Measurements from ENCODE around the gene ABHD16B. TPM values are rescaled to one million over a fixed set of nuclear protein-coding genes. Genes with fewer than 3 reads are reported as not detected.
A peak's percentile ranks its signal among the peaks of the same experiment; 100 is the strongest.

Gene ABHD16B
- total and polyA plus RNA-seq, 2 of the 13 experiments (the other 11 are each of a cell fraction or from before 2014, with no cell fraction given): not detected

DNA sequence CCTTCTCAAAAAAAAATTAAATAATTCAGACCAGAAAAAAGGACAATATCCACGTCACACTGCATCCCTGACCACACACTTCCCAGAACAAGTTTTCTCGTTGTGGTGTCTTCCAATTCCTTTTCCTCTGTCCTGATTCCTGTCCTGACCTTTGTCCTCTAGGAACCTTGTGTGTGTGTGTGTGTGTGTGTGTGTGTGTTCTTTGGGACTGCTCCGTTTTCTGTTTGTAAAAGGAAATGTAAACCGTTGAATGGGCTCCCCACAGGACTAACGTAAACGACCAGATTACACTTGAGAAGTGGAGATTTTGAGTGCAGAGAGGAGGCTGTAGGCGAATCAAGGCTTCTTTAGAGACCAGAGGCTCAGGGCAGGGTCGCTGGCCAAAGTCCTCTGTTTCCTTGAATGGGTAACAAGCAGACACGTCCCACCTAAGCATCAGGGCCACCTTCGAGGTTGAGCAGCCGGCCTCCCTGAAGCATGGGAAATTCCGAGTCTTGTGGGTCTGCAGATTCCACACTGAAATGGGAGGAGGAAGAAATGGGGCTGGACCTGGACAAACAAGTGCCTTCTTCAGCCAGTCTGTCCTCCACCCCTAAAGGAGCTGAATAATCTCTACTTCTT lies 37.5 kb upstream of the ABHD16B start (continued):
- TF ChIP-seq, protein P1, sequence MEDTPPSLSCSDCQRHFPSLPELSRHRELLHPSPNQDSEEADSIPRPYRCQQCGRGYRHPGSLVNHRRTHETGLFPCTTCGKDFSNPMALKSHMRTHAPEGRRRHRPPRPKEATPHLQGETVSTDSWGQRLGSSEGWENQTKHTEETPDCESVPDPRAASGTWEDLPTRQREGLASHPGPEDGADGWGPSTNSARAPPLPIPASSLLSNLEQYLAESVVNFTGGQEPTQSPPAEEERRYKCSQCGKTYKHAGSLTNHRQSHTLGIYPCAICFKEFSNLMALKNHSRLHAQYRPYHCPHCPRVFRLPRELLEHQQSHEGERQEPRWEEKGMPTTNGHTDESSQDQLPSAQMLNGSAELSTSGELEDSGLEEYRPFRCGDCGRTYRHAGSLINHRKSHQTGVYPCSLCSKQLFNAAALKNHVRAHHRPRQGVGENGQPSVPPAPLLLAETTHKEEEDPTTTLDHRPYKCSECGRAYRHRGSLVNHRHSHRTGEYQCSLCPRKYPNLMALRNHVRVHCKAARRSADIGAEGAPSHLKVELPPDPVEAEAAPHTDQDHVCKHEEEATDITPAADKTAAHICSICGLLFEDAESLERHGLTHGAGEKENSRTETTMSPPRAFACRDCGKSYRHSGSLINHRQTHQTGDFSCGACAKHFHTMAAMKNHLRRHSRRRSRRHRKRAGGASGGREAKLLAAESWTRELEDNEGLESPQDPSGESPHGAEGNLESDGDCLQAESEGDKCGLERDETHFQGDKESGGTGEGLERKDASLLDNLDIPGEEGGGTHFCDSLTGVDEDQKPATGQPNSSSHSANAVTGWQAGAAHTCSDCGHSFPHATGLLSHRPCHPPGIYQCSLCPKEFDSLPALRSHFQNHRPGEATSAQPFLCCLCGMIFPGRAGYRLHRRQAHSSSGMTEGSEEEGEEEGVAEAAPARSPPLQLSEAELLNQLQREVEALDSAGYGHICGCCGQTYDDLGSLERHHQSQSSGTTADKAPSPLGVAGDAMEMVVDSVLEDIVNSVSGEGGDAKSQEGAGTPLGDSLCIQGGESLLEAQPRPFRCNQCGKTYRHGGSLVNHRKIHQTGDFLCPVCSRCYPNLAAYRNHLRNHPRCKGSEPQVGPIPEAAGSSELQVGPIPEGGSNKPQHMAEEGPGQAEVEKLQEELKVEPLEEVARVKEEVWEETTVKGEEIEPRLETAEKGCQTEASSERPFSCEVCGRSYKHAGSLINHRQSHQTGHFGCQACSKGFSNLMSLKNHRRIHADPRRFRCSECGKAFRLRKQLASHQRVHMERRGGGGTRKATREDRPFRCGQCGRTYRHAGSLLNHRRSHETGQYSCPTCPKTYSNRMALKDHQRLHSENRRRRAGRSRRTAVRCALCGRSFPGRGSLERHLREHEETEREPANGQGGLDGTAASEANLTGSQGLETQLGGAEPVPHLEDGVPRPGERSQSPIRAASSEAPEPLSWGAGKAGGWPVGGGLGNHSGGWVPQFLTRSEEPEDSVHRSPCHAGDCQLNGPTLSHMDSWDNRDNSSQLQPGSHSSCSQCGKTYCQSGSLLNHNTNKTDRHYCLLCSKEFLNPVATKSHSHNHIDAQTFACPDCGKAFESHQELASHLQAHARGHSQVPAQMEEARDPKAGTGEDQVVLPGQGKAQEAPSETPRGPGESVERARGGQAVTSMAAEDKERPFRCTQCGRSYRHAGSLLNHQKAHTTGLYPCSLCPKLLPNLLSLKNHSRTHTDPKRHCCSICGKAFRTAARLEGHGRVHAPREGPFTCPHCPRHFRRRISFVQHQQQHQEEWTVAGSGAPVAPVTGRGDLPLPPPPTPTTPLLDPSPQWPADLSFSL (CRISPR knock-in tag; IDR thresholded peaks at IDR 0.05): peak; percentile 96
- TF ChIP-seq RELA (CRISPR knock-in tag; IDR thresholded peaks at IDR 0.05) (no peak), ZIK1 (CRISPR knock-in tag; IDR thresholded peaks at IDR 0.05; ENCODE audit: borderline replicate concordance, low read depth) (no peak), MXI1 (IDR thresholded peaks at IDR 0.05; ENCODE audit: borderline replicate concordance, low read depth, low read length) (no peak), JDP2 (CRISPR knock-in tag; IDR thresholded peaks at IDR 0.05; ENCODE audit: borderline replicate concordance) (no peak), ZZZ3 (CRISPR knock-in tag; IDR thresholded peaks at IDR 0.05; ENCODE audit: borderline replicate concordance) (0 out of 2 replicates have a peak, but pooled peaks have one; percentile 37), GFI1 (CRISPR knock-in tag; IDR thresholded peaks at IDR 0.05; ENCODE audit: borderline replicate concordance) (0 out of 2 replicates have a peak, but pooled peaks have one; percentile 21), ZBTB38 (CRISPR knock-in tag; IDR thresholded peaks at IDR 0.05) (no peak), HDAC1 (CRISPR knock-in tag; IDR thresholded peaks at IDR 0.05) (peak; percentile 70), ZFP41 (CRISPR knock-in tag; IDR thresholded peaks at IDR 0.05; ENCODE audit: borderline replicate concordance) (no peak), ZNF317 (CRISPR knock-in tag; IDR thresholded peaks at IDR 0.05) (peak; percentile 48; the same call in 1 of the 2 replicates), SNAI1 (CRISPR knock-in tag; IDR thresholded peaks at IDR 0.05; ENCODE audit: borderline replicate concordance) (no peak), JARID2 (CRISPR knock-in tag; IDR thresholded peaks at IDR 0.05; ENCODE audit: insufficient replicate concordance) (no peak), ZNF501 (CRISPR knock-in tag; IDR thresholded peaks at IDR 0.05) (0 out of 2 replicates have a peak, but pooled peaks have one; percentile 15), MZF1 (CRISPR knock-in tag; IDR thresholded peaks at IDR 0.05; ENCODE audit: borderline replicate concordance) (no peak)
- TF ChIP-seq, protein P2, sequence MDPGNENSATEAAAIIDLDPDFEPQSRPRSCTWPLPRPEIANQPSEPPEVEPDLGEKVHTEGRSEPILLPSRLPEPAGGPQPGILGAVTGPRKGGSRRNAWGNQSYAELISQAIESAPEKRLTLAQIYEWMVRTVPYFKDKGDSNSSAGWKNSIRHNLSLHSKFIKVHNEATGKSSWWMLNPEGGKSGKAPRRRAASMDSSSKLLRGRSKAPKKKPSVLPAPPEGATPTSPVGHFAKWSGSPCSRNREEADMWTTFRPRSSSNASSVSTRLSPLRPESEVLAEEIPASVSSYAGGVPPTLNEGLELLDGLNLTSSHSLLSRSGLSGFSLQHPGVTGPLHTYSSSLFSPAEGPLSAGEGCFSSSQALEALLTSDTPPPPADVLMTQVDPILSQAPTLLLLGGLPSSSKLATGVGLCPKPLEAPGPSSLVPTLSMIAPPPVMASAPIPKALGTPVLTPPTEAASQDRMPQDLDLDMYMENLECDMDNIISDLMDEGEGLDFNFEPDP (CRISPR knock-in tag; conservative IDR thresholded peaks at IDR 0.05): 0 out of 2 replicates have a peak, but pooled peaks have one; percentile 6
- TF ChIP-seq, protein P3, sequence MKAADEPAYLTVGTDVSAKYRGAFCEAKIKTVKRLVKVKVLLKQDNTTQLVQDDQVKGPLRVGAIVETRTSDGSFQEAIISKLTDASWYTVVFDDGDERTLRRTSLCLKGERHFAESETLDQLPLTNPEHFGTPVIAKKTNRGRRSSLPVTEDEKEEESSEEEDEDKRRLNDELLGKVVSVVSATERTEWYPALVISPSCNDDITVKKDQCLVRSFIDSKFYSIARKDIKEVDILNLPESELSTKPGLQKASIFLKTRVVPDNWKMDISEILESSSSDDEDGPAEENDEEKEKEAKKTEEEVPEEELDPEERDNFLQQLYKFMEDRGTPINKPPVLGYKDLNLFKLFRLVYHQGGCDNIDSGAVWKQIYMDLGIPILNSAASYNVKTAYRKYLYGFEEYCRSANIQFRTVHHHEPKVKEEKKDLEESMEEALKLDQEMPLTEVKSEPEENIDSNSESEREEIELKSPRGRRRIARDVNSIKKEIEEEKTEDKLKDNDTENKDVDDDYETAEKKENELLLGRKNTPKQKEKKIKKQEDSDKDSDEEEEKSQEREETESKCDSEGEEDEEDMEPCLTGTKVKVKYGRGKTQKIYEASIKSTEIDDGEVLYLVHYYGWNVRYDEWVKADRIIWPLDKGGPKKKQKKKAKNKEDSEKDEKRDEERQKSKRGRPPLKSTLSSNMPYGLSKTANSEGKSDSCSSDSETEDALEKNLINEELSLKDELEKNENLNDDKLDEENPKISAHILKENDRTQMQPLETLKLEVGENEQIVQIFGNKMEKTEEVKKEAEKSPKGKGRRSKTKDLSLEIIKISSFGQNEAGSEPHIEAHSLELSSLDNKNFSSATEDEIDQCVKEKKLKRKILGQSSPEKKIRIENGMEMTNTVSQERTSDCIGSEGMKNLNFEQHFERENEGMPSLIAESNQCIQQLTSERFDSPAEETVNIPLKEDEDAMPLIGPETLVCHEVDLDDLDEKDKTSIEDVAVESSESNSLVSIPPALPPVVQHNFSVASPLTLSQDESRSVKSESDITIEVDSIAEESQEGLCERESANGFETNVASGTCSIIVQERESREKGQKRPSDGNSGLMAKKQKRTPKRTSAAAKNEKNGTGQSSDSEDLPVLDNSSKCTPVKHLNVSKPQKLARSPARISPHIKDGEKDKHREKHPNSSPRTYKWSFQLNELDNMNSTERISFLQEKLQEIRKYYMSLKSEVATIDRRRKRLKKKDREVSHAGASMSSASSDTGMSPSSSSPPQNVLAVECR (CRISPR knock-in tag; IDR thresholded peaks at IDR 0.05; ENCODE audit: borderline replicate concordance): peak; percentile 69; the same call in 1 of the 2 replicates

All from HepG2 (cell line).